Measurements from ENCODE around the gene CES3.

DNA sequence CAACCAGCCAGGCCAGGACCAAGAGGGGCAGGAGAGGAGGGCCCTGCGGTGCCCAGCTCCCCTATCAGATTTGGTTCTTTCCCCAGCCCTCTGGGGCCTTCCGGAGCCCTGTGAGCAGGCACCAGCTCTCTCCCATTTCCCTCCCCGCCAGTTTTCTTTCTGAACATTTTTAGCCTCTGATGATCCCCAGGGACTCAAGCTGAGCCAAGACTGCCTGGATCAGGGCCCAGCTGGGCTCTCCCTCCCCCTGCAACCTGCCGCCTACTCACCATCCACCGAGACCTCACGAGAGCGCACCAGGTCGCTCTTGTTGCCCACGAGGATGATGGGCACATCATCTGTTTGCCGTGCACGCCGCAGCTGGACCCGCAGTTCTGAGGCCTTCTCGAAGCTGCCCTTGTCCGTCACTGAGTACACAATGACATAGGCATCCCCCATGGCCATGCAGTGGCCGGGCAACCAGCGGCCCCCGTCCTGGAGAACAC is 37.8 kb upstream of the CES3 start:
- no peak for TF ChIP-seq ZNF423 (tag by site-specific recombination; IDR thresholded peaks at IDR 0.05)
- TF ChIP-seq, protein P1, sequence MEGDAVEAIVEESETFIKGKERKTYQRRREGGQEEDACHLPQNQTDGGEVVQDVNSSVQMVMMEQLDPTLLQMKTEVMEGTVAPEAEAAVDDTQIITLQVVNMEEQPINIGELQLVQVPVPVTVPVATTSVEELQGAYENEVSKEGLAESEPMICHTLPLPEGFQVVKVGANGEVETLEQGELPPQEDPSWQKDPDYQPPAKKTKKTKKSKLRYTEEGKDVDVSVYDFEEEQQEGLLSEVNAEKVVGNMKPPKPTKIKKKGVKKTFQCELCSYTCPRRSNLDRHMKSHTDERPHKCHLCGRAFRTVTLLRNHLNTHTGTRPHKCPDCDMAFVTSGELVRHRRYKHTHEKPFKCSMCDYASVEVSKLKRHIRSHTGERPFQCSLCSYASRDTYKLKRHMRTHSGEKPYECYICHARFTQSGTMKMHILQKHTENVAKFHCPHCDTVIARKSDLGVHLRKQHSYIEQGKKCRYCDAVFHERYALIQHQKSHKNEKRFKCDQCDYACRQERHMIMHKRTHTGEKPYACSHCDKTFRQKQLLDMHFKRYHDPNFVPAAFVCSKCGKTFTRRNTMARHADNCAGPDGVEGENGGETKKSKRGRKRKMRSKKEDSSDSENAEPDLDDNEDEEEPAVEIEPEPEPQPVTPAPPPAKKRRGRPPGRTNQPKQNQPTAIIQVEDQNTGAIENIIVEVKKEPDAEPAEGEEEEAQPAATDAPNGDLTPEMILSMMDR (tag by site-specific recombination; IDR thresholded peaks at IDR 0.05) = no peak
- TF ChIP-seq EGR2 (tag by site-specific recombination; IDR thresholded peaks at IDR 0.05; ENCODE audit: low read depth) = no peak
- no peak for TF ChIP-seq ZSCAN23 (tag by site-specific recombination; IDR thresholded peaks at IDR 0.05)
- TF ChIP-seq ZBTB26 (tag by site-specific recombination; optimal IDR thresholded peaks at IDR 0.05) = no peak
- no peak for TF ChIP-seq ZNF24 (tag by site-specific recombination; IDR thresholded peaks at IDR 0.05)
- TF ChIP-seq OSR2 (tag by site-specific recombination; IDR thresholded peaks at IDR 0.05) = no peak
- TF ChIP-seq ZNF530 (tag by site-specific recombination; IDR thresholded peaks at IDR 0.05; ENCODE audit: low read depth) = no peak
- TF ChIP-seq ZBTB10 (tag by site-specific recombination; IDR thresholded peaks at IDR 0.05) = no peak
- TF ChIP-seq KLF10 (tag by site-specific recombination; IDR thresholded peaks at IDR 0.05) = no peak
- no peak for TF ChIP-seq ZNF274 (IDR thresholded peaks at IDR 0.05; ENCODE audit: low read length)
- no peak for TF ChIP-seq ZNF274 (tag by site-specific recombination; IDR thresholded peaks at IDR 0.05; ENCODE audit: borderline replicate concordance)
- no peak for TF ChIP-seq YY1 (tag by site-specific recombination; IDR thresholded peaks at IDR 0.05)
- no peak for TF ChIP-seq ZNF629 (tag by site-specific recombination; IDR thresholded peaks at IDR 0.05)

Data from HEK293 (cell line).